HG03025 (cell line): ENCODE data around the gene CRIM1.

Source experiments
- ATAC-seq: cut with Tn5 transposase; IDR thresholded peaks from one replicate; pipeline ENCODE4 v1.9.1; 2021; ENCODE audit warnings: mild to moderate bottlenecking, moderate library complexity; ENCODE audit not compliant: unreplicated experiment, low FRiP score

Gene CRIM1

DNA sequence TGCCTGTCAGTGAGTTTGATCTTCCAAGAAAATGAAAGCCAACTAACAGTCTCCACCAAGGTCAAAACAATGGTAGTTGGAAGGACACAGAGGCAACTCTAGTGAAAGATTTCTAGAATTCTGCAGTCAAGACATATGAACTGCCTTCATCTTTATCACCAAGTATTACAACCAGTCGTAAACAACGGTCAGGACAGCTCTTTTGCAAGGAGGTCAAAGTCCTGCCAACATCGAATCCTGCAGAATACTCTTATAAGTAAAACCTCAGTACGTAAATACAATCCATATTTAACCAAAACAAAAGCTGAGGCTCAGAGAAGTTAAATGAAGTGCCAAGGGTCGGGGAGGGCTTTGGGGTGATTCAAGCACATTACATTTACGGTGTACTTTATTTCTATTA is 239.3 kb downstream of the CRIM1 start:
- no peak for ATAC-seq

DNA sequence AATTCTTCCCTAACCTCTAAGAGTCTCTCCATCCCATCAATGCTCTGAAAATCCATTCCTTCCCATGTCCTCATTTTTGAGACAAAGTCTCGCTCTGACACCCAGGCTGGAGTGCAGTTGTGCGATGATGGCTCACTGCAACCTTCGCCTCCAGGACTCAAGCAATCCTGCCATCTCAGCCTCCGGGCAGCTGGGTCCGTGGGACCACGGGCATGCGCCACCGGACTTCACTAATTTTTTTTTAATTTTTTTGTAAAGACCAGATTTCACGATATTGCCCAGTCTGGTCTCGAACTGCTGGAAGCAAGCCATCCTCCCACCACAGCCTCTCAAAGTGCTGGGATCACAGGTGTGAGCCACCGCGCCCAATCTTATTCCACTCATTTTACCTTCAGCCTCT is 240.8 kb downstream of the CRIM1 start:
- no peak for ATAC-seq

DNA sequence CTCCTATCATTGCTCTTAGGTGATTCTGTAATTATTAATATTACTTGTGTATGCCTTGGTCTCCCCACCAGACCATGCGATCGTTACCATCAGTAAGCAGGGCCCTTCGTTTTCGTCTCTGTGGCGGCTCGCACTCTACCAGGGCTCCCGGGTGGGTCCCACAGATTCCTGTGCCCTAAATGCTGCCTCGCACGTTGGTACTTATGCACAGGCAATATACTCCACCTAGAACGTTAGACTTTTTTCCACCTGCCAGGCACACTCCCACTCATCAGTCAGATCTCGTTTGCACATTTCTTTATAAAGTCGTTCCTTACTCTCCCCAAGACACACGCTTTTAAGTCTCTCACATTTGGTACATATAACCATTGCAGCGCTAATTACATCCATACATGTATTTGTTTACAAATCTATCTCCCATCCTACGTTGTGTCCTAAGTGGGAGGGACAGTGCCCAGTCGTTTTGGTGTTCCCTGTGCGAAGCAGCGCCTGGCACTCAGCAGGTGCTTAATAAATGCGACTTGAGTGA is 241.5 kb downstream of the CRIM1 start:
- no peak for ATAC-seq

DNA sequence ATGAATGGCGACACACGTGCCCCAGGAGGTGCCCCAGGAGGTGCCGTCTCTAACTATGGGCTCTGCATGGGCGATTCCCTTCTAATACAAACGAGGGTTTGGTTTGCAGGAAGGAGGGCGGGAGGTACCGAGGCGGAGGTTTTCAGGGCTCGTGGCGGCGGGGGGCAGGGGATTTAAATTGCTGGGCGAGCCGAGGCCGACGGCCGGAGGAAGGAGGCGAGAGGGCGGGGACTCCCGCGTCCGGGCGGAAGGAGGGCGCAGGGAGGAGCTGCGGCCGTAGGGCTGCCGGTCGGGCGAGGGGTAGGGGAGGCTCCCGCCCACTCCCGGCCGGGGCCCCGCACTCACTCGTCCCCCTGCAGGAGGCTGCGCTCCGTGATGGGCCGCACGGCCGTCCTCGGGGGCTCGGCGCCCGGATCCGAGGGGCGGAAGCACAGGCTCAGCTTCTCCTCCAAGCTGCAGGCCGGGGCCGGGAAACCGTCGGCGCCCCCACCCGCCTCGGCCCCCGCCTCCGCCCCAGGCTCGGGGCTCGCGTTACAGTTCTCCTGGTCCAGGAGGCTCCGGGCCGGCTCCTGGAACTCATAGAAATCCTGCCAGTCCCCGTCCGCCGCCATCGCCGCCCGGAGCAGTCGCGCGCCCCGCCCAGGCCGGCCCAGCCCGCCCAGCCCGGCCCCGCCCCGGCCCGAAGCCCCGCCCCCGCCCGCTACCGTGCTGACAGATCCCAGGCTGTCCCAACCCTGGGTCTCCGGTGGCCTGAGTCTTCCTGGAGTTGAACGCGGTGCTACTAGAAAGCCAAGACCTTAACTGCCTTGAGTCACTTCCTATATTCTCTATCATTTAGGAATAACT is 242.2 kb downstream of the CRIM1 start, which contains the start of gene FEZ2:
Gene FEZ2 (minus strand): TSS at position 637 of the 846 bp plus-strand sequence. CDS start 26 bp downstream, at position 611.
- peak; percentile 100 for ATAC-seq
